DND-41 (cell line): Measurements from ENCODE around the gene EFR3B.

ENCODE experiments used
- ATAC-seq: fragments of 200-7000 bp; cut with Tn5 transposase; 3 replicates; pipeline ENCODE4 v1.9.1; 2021; ENCODE audit warnings: low read depth; ENCODE audit not compliant: insufficient read depth
- DNase-seq: peaks from one replicate; pipeline ENCODE4 v3.0.0-alpha.2; 2020
- H2AFZ ChIP-seq: 2 replicates; pipeline ENCODE4 v1.6.0; 2012; ENCODE audit warnings: low read depth, low read length
- H3K27ac ChIP-seq: 2 replicates; pipeline ENCODE4 v1.5.1; 2012; ENCODE audit warnings: low read length, inconsistent platforms
- H3K27me3 ChIP-seq: fragments of 200-600 bp; sonication (generic); 2 replicates; pipeline ENCODE4 v1.6.0; 2012; ENCODE audit warnings: low read length, mild to moderate bottlenecking, inconsistent platforms; ENCODE audit not compliant: insufficient read depth, poor library complexity
- H3K36me3 ChIP-seq: 2 replicates; pipeline ENCODE4 v1.5.1; 2012; ENCODE audit warnings: low read length, inconsistent platforms; ENCODE audit not compliant: insufficient read depth
- H3K4me1 ChIP-seq: 2 replicates; pipeline ENCODE4 v1.5.1; 2012; ENCODE audit warnings: mild to moderate bottlenecking, low read length; ENCODE audit not compliant: insufficient read depth
- H3K4me2 ChIP-seq: 2 replicates; pipeline ENCODE4 v1.6.0; 2012; ENCODE audit warnings: mild to moderate bottlenecking, moderate library complexity, low read length, inconsistent platforms; ENCODE audit not compliant: insufficient read depth
- H3K4me3 ChIP-seq, 2 experiments: fragments of 200-600 bp in 1 of 2; shearing (Covaris generic) in 1 of 2; 2 replicates each; pipeline ENCODE4 v1.5.1; 2012 to 2016; ENCODE audit warnings: inconsistent platforms in 2 of 2, low read length in 2 of 2, mild to moderate bottlenecking in 2 of 2, low read depth in 1 of 2, moderate library complexity in 1 of 2
- H3K79me2 ChIP-seq: 2 replicates; pipeline ENCODE4 v1.6.0; 2012; ENCODE audit warnings: low read length, inconsistent platforms; ENCODE audit not compliant: insufficient read depth
- H3K9ac ChIP-seq: 2 replicates; pipeline ENCODE4 v1.6.0; 2012; ENCODE audit warnings: low read depth, mild to moderate bottlenecking, inconsistent platforms, low read length, moderate library complexity
- H3K9me3 ChIP-seq: 2 replicates; pipeline ENCODE4 v1.5.1; 2012; ENCODE audit warnings: low read length, moderate library complexity, mild to moderate bottlenecking, inconsistent platforms; ENCODE audit not compliant: insufficient read depth, severe bottlenecking
- H4K20me1 ChIP-seq: 2 replicates; pipeline ENCODE4 v1.6.0; 2012; ENCODE audit warnings: low read length; ENCODE audit not compliant: insufficient read depth
- EZH2 ChIP-seq: IDR thresholded peaks from 3 replicates; pipeline ENCODE4 v1.6.1; 2012; ENCODE audit warnings: borderline replicate concordance, low read depth, mild to moderate bottlenecking, moderate library complexity, low read length, inconsistent platforms; ENCODE audit not compliant: severe bottlenecking
- TF ChIP-seq, protein P1 (sequence below): IDR thresholded peaks from 2 replicates; pipeline ENCODE4 v1.5.1; 2012; ENCODE audit warnings: borderline replicate concordance, low read length, moderate library complexity, mild to moderate bottlenecking; ENCODE audit not compliant: poor library complexity, severe bottlenecking; ENCODE audit errors: extremely low read depth

Gene EFR3B

DNA sequence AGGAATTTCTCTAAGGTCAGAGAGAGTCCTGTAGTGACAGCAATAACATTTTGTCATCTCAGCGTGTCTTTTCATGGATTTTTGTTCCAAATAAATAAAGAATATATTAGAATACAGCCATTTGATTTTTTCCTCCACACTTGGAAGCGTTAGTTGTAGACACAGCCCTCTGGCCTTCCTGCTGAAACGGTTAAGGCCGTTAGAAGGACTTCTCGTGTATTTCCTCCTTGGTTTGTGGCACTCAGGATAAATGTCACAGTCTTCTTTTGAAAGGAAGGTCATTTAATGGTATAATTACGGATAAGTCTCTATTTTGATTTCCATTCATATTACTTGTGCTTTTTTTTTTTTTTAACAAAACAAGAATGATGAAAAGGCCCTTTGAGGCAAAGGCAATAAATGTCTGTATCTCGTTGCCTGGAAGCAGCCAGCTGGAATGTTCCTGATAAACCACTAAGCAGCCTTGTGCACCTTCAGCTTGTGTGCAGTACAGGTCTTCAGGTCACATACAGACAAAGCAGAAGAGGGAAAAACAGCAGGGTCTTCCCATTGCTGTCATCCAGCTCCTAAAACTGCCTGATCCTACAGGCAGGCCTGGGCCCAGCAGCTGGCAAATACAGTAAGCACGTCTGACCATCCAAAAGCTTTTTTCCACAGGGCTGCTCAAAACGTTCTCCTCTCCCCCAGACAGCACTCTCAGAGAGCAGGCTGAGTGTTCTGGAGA lies 14.4 kb downstream of the EFR3B start:
- Histone ChIP-seq H3K36me3 (no peaks in the 10 kb centered on the region), H3K9ac (no peak overlapping the region), H3K79me2 (no peaks in the 10 kb centered on the region), H3K9me3 (no peaks in the 10 kb centered on the region), H3K27me3 (peaks cover 6% of the 10 kb centered on the region), H4K20me1 (no peaks in the 10 kb centered on the region), H3K4me2 (no peak overlapping the region), H3K27ac (no peak overlapping the region), H2AFZ (no peak overlapping the region), H3K4me3 (no peak overlapping the region), H3K4me1 (no peaks in the 10 kb centered on the region)
- TF ChIP-seq, protein P1, sequence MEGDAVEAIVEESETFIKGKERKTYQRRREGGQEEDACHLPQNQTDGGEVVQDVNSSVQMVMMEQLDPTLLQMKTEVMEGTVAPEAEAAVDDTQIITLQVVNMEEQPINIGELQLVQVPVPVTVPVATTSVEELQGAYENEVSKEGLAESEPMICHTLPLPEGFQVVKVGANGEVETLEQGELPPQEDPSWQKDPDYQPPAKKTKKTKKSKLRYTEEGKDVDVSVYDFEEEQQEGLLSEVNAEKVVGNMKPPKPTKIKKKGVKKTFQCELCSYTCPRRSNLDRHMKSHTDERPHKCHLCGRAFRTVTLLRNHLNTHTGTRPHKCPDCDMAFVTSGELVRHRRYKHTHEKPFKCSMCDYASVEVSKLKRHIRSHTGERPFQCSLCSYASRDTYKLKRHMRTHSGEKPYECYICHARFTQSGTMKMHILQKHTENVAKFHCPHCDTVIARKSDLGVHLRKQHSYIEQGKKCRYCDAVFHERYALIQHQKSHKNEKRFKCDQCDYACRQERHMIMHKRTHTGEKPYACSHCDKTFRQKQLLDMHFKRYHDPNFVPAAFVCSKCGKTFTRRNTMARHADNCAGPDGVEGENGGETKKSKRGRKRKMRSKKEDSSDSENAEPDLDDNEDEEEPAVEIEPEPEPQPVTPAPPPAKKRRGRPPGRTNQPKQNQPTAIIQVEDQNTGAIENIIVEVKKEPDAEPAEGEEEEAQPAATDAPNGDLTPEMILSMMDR: no peak
- ATAC-seq (no peak), DNase-seq (no peak)

DNA sequence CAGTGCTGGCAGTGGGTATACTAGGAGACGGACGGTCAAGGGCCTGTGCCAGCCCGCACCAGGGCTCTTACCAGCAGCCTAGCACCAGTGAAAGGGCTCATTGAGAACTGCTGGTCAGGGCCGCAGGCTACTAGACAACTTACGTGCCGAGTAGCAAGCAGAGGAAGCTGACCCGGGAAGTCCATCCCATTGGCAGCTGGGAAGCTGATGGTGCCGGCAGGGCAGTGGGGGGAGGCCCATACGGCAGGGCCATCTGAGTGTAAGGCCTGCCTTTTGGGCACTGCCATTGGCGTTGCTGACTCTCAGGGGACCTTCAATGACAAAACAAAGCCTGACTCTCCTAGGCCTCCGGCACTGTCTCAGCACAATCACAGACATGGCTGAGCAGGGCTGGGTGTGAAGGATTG lies 20.6 kb downstream of the EFR3B start:
- TF ChIP-seq, protein P1: no peak
- TF ChIP-seq EZH2: no peak
- Histone ChIP-seq H3K79me2 (no peaks in the 10 kb centered on the region), H3K9ac (no peak overlapping the region), H3K4me3 (no peak overlapping the region), H3K4me1 (no peaks in the 10 kb centered on the region), H2AFZ (no peak overlapping the region), H3K4me2 (no peak overlapping the region), H3K27me3 (no peaks in the 10 kb centered on the region), H4K20me1 (no peaks in the 10 kb centered on the region), H3K27ac (no peak overlapping the region), H3K9me3 (no peaks in the 10 kb centered on the region), H3K36me3 (no peaks in the 10 kb centered on the region)
- DNase-seq: no peak
- ATAC-seq: no peak

GRCh38 chr2:25063876-25064660 lies 22.2 kb downstream of the EFR3B start:
- Histone ChIP-seq H3K9me3 (no peaks in the 10 kb centered on the region), H3K4me3 (no peak overlapping the region), H3K79me2 (no peaks in the 10 kb centered on the region), H3K9ac (no peak overlapping the region), H3K27me3 (no peaks in the 10 kb centered on the region), H2AFZ (no peak overlapping the region), H3K4me2 (no peak overlapping the region), H4K20me1 (no peaks in the 10 kb centered on the region), H3K4me1 (no peaks in the 10 kb centered on the region), H3K36me3 (no peaks in the 10 kb centered on the region), H3K27ac (no peak overlapping the region)
- DNase-seq (no peak), ATAC-seq (no peak)
- no peak for TF ChIP-seq EZH2
- TF ChIP-seq, protein P1: no peak
